CD4-positive, alpha-beta T cell treated with Interleukin-21 for 1 hour (primary cell): ENCODE data around the gene LHFPL4.
"Not testable (repeated sequence)": the region's sequence is repeated elsewhere in the genome, so short reads cannot be mapped to it uniquely, and the experiment has no call there.

Experiments used
- DNase-seq: peaks from one replicate; pipeline ENCODE4 v3.0.0-alpha.2; 2020

LHFPL4 gene

DNA sequence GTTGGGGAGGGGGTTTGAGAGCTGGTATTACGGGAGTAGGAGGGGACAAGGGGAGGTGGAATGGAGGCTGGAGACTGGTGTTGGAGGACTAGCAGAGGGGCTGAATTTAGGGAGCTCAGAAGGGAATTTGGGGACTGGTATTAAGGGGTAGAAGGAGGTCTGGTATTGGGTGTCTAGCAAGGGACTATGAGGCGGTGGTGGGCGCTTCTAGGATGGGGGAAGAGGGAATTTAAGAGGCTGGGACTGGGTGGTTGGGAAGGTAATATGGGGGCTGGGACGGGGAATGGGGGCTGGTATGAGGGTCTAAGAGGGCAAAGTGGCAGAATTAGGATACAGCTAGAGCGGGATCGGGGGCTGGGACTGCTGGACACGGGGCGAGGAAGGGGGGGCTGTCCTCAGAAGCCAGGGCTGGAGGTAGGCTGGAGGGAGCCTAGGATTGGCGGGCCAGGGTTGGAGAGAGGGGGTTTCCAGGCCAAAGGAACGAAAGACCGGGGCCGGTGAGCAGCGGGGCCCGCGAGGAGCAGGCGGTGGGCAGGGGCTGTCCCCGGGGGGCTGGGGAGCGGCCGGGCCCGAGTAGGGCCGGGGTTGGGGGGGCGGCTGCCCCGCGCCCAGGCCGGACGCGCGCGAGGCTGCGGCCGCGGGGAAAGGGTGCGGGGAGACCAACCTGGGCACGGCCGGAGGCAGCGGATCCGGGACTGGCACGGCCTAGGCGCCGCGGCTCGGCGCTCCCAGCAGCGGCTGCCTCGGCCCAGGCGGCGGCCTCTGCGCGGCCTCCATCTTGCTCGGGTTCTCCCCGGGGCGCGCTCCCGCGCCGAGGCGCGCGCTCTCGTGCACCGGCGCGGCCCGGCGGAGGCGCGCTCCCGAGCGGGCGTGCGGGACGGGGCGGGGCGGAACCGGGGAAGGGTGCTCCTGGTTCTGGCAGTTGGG lies at the start of gene LHFPL4:
Gene LHFPL4 (minus strand): TSS at position 802 of the 927 bp plus-strand sequence. CDS start 1,143 bp downstream, outside the sequence.
- DNase-seq = no peak

DNA sequence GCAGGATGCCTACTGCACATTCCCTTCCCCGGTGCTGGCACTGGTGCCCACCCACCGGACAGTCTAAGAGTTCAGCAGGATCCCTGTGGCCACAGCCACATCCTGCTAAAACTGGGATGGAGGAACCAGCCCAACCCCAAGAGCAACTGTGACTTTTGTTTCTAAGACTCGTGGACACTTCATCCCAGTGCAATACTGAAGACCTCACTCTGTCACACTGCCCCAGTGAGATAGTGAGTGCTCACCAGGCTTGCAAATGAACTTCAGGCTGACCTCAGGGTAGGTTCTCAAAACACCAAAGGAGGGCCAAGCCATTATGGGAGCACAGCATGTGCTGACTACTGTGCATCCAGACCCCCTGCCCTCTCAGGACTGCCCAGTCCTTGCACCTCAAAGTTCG lies 49.0 kb upstream of the LHFPL4 start:
- no peak for DNase-seq

DNA sequence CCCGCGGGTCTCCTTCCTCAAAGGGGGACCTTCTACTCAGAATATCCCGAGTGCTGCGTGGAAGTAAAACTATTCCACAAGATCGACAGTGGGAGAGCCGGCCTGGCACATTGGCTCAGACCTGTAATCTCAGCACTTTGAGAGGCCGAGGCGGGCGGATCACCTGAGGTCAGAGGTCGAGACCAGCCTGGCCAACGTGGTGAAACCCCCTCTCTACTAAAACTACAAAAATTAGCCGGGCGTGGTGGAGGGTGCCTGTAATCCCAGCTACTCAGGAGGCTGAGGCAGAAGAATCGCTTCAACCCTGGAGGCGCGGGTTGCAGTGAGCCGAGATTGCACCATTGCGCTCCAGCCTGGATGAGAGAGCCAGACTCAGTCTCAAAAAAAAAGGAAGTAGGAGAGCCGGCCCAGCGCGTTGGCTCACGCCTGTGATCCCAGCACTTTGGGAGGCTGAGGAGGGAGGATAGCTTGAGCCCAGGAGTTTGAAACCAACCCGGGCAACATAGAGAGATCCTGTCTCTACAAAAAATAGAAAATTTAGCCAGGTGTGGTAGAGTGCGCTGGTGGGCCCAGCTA lies 47.5 kb upstream of the LHFPL4 start:
- DNase-seq = not testable (repeated sequence)

DNA sequence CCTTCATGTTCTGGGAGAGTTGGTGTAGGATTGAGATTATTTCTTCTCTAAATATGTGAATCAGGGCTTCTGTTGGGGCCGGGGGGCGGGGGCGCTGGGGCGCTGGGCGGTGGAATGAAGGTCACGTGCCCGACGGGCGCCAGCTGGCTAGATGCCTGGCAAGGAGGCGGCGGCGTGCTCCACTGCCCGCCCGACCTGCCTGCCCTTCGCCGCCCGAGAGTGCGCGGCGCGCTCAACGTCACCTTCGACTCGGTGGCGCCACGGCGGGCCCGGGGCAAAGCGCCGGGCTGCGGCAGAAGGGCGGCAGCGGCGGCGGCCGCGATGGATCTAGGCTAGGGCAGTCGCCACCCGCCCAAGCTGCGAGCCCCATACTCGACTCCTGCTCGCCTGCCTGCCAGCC lies 47.0 kb upstream of the LHFPL4 start:
- DNase-seq = no peak

DNA sequence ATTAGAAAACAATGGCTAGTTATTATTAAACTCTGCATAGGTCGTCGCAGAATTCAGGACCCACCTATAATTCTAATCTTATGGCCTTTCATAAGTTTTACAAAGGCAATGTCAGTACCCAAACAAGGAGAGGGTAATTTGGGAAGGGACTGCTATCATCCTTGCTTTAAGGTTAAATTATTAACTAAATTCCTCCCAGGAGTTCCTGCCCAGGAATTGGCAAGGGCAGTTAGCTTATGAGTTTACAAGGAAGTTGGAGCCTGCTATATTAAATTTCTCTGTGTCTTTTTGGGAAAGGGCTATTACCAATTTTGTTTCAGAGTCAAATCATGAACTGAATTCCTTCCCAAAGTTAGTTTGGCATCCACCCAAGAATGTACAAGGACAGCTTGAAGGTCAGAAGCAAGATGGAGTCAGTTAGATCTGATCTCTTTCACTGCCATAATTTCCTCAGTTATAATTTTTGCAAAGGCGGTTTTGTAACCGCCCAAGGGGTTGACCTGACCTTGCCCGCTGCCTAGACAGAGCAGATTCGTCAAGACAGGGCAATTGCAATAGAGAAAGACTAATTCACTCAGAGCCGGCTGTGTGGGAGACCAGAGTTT lies 45.3 kb upstream of the LHFPL4 start:
- DNase-seq = no peak

DNA sequence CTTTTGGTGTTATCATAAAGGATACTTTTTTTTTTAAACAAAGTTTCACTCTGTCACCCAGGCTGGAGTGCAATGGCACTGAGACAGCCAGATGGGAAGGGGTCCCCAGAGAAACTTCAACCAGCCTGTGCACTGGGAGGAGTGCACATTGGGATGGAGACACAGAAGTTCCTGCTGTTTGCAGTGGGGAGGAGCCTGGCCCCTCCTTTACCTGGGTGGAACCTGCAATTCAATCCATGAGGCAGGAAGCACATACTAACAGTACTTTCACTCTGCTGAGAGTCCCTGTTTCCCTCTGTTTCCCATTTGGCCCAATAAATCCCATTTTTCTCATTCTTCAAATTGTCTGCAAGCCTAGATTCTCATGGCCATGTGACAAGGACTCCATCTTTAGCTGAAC lies 42.3 kb upstream of the LHFPL4 start:
- no peak for DNase-seq

DNA sequence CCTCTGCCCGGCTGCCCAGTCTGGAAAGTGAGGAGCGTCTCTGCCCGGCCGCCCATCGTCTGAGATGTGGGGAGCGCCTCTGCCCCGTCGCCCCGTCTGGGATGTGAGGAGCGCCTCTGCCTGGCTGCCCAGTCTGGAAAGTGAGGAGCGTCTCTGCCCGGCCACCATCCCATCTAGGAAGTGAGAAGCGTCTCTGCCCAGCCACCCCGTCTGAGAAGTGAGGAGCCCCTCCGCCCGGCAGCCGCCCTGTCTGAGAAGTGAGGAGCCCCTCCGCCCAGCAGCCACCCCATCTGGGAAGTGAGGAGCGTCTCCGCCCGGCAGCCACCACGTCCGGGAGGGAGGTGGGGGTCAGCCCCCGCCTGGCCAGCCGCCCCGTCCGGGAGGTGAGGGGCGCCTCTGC lies 38.2 kb upstream of the LHFPL4 start:
- not testable (repeated sequence) for DNase-seq

DNA sequence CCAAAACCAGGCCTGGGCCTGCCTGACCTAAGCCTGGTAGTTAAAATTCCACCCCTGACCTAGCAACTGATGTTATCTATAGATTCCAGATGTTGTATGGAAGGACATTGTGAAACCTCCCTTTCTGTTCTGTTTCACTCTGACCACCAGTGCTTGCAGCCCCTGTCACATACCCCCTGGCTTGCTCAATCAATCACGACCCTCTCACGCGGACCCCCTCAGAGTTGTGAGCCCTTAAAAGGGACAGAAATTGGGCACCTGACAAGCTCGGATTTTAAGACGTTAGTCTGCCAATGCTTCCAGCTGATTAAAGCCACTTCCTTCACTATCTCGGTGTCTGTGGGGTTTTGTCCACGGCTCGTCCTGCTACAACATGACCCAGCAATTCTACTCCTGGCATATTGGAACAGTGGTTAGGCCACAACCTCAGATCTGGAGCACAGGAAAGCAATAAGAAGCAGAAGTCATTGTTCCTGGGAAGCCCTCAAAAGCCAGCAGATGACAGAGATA lies 36.7 kb upstream of the LHFPL4 start:
- DNase-seq = no peak

DNA sequence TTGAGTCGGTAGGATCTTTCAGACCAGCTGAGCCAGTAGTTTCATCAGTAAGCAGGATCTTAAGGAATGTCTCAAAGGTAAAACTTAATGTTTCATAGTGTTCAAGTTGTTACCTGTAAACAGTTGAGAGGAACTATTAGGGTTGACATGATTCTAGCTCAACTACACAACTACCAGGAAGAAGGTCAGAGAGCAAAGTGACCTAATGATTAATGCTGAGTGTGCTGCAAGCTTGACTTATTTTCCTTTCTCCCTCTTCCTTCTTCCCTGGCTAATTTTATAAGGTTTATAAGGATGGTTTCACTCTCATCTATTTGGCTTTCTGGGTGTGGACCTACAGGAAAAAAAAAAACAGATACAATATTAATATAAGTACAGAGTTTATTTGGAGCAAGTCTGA lies 30.2 kb upstream of the LHFPL4 start:
- DNase-seq = no peak

DNA sequence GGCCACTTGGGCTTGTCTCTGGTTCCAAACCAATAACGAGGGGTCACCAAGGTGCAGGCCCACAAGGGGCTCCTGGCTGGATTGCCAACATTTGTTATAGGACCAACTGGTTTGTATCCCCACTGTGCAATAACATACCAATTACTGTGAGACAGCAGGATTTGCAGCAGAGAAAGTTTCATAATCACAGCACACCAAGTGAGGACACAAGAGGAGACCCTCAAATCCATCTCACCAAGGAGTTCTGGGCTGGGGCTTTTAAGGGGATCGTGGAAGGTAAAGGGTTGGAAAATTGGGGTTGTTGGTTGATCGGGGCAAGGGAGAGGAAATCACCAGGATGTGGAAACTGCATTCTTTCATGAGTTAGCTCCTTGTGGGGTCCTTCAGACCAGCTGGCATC lies 29.7 kb upstream of the LHFPL4 start:
- DNase-seq = no peak

DNA sequence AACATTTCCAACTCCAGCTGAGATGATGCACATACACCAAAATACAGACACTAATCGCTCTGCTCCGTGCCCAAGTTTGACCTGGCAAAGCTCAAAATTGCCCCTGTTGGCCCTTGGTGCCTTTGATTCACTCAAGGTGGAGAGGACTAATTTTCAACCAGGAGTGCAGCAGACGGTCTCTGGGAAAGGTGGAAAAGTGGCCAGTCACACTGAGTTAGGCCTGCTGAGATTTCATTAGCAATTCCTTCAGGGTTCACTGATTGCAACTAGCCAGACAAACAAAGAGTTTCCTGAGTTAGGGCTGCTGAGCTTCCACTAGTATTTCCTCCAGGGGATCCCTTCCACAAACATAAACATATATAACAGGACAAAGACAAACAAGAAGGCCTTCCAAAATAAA lies 28.7 kb upstream of the LHFPL4 start:
- DNase-seq = no peak

DNA sequence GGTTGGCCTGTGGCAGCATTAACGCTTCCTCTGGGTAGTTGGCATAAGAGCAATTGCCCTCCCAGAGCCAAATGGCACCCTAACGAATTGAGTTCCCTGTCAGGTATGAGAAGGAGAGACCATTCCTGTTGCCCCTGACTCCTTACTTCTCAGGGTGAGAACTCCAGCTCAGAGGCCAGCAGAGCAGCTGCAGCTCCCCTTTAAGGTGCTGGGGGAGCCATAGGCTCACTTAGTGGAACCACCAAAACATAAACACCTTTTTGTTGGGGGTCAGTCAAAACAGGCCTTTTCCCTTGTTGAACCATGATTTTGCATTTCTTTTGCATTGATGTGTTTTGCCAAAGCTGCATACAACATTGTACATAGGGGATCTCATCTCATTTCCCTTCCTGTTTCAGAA lies 28.1 kb upstream of the LHFPL4 start:
- DNase-seq = no peak

DNA sequence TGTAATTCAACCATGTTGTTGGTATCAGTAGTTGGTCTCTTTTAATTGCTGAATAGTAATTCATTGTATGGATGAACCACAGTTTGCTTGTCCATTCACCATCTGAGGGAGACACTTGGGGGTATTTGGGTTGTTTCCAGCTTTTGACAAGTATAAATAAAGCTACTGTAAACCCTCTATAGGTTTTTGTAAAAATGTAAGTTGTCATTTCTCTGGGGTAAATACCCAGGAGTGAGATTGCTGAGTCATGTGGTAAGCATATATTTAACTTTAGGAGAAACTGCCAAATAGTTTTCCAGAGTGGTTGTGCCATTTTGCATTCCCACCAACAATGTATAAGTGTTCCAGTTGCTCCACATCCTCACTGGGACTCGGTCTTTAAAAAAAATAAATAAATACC lies 15.4 kb upstream of the LHFPL4 start:
- DNase-seq = no peak

DNA sequence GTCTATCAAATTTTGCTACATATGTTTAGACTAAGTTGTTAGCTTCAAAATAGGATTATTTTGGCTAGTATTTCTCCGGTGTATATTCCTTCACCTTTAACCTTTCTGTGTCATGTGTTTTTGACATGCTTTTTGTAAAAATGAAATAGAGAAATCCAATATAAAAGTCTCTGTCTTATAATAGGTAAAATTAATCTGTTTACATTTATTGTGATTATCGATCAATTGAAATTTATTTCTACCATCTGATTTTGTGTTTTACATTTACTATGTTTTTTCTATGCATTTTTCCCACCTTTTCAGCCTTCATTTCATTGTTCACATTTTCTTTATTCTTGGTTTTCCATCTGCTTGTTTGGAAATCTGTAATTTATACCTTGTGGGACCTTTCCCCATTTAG lies 11.7 kb upstream of the LHFPL4 start:
- DNase-seq = no peak

DNA sequence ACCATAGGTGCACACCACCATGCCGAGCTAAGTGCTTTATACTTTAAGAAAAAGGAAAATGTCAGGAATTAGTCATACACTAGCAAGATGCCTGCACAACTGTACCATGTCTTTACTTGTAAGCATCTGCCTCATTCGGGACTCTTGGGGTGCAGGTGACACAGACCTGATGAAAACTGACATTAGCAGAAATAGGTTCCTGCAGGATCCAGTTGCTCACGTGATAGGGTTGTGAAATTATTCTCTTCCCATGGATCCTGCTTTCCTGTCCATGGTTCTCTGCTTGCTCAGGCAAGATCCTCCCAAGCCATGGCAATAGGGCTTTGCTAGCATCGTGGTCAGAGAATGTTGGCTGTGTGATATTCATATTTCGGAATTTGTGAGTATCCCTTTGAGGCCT lies 10.2 kb upstream of the LHFPL4 start:
- DNase-seq = no peak

DNA sequence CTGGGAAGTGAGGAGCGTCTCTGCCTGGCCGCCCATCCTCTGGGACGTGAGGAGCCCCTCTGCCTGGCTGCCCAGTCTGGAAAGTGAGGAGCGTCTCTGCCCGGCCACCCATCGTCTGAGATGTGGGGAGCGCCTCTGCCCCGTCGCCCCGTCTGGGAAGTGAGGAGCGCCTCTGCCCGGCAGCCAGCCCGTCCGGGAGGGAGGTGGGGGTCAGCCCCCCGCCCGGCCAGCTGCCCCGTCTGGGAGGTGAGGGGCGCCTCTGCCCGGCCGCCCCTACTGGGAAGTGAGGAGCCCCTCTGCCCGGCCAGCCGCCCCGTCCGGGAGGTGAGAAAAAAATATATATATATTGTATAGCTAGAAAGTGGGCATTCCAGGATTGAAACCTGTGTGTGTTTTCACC lies 6.4 kb upstream of the LHFPL4 start:
- DNase-seq = not testable (repeated sequence)

DNA sequence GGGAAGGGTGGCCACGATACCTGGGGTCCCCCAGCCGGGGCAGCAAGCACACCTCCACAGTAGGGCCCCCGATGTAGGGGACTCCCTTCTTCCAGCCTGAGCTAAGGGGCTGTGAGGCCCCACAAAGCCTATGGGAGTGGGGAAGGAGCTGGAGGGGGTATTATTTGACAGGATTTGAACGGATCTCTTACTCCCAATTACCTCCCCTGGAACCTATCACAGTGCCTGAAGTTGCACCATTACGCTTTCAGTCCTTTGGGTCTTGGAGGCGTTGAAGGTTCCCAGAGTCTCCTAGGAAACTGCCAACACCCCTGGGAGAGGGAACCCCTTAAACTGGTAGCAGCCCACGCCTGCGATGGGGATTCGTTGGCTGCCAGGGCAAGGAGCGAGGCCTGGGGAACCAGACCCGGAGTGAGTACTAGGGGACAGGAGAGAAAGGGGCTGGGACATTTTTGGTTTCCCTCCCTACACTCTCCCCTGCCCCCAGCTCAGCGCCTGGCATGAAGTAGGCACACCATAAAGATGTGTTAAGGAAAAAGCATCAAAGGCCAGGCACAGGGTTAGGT lies 409 bp upstream of the LHFPL4 start:
- no peak for DNase-seq

DNA sequence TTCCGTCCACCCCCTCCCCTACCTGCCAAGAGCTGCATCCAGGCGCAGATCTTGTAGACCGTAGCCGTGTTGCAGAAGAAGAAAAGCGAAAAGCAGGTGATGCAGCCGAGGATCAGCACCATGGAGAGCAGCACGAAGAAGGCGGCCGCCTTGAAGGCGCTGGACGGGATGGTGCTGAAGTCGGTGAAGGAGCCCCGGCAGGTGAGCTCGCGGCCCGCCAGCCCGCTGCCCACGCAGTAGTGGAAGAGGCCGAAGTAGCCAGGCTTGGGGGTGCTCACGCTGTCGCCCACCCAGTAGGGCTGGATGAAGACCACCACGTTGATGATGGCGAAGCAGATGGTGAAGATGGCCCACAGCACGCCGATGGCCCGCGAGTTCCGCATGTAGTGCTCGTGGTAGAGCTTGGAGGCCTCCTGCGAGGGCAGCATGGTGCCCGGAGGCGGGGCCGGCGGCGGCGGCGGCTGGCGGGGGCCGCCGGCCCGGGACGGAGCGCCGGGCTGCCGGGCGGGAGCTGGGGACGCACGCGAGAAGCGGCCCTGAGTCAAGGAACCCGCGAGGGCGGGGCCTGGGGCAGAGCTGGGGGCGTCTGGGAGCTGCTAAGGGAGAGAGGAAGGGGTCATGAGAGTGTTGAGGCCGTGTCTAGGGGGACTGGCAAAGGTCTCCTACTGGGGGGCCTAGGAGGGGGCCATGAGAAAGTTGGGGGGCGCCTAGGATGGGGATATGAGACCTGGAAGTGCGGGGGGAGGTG lies 1.2 kb downstream of the LHFPL4 start:
- peak; percentile 7 for DNase-seq

DNA sequence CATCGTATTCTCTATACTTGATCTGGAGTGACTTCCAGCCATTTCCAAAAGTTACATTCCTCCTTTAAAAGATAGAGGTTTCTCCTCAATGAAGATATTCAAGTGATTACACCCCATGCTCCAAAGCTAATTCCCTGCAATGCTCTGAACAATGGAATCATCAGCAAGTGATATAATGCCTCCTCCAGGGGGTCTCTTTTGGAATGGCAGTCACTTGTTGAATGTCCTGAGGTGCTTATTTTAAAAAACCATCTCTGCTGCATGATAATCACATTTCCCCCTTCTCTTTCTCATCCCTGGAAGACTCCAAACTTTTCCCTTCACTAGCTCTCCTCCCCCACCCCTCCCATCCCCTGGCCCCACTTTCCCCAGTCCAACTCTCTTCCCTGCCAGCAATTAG lies 2.6 kb downstream of the LHFPL4 start:
- no peak for DNase-seq

DNA sequence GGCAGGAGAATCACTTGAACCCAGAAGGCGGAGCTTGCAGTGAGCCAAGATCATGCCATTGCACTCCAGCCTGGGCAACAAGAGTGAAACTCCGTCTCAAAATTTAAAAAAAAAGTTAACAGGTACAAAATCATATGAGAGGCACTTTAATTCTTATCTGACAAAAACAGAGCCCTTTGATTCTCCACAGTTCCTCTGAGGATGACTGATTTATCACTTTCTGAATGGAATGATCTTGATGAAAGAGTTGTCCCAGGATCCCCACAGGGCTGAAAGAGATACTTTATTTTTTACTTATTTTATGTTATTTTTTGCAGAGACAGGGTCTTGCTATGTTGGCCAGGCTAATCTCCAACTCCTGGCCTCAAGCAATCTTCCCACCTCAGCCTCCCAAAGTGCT lies 4.0 kb downstream of the LHFPL4 start:
- no peak for DNase-seq

DNA sequence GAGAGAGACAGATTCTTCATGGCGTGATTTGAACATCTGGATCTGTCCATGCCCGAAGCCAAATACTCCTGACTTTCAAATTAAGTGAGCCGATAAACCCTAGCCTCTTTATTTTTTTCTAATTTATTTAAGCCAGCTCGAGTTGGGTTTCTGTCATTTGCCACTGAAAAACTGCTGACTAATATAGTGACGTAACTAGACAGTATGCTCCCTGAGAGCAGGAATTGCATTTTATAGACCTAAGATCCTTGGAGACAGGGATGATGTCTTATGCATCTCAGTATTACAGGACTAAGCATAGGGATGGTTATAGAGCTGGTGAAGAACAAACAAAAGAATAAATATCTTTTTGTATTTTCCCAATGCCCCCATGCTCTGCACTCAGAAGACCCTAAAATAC lies 4.6 kb downstream of the LHFPL4 start:
- no peak for DNase-seq

DNA sequence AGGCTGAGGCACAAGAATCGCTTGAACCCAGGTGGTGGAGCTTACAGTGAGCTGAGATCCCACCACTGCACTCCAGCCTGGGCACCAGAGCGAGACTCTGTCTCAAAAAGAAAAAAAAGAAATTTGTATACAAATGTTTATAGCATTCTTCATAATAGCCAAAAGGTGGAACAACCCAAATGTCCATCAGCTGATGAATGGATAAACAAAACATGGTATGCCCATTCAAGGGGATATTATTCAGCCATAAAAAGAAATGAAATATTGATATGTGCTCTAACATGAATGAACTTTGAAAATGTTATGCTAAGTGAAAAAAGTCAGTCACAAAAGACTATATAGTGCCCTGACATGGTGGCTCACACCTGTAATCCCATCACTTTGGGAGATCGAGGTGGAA lies 11.4 kb downstream of the LHFPL4 start:
- DNase-seq = no peak

DNA sequence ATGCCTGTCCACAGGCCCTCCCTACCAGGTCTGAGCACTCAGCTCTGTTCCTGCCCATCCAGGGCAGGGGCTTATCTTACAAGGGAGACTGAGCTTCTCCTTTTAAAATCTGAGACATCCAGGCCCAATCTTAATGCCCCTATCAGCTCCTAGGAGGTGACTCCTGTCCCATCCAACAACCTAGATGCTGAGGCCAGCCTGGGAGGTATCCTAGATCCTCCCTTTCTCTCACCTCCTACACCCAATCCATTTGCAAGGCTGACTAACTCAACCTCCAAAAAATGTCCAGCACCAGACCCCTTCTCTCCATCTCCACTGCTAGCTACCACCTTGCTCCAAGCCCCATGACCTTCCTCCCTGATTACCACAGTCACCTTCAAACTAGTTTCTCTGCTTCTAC lies 17.4 kb downstream of the LHFPL4 start:
- no peak for DNase-seq
